ENCODE results near the gene CERS6. TPM values are rescaled to one million over a fixed set of nuclear protein-coding genes. Genes with fewer than 3 reads are reported as not detected.

CERS6 gene
- total and polyA plus RNA-seq, 2 experiments from 2014 or later = 7.4 to 35.0 TPM

DNA sequence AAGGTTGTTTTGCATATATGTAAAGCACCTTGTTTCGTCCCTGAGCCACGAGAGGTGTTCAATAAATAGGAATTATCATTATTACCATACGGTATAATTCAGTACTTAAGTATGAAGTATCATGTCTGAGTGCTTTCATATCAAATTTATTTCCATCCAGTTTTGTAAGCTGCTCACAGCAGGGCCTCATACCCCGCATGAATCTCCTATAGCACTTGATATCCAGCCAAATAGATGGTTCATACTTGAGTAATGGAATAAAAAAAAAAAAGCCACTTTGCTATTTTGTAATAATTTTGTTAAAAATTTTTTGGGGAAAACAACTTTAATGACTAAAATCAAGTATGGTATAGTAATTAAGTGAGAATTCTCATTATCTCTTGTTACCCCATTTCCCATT, 185.6 kb downstream of the CERS6 start:
- H3K4me3 Mint-ChIP-seq = no peak overlapping the region
- Histone ChIP-seq H3K79me2 (replicated peaks; ENCODE audit: insufficient read depth) (peaks cover 42% of the 10 kb centered on the region), H3K4me3 (no peak overlapping the region), H3F3A (replicated peaks; ENCODE audit: low read depth) (no peaks in the 10 kb centered on the region), H3K27me3 (ENCODE audit: insufficient read depth) (no peaks in the 10 kb centered on the region), H3K27ac (ENCODE audit: low read depth) (no peak overlapping the region), H4K20me1 (replicated peaks; ENCODE audit: insufficient read depth) (no peaks in the 10 kb centered on the region; the same call in 1 of the 2 replicates), H2AFZ (no peak overlapping the region), H3K4me2 (no peak overlapping the region), H3K36me3 (ENCODE audit: insufficient read depth) (no peaks in the 10 kb centered on the region), H3K4me1 (ENCODE audit: insufficient read depth) (peaks cover 35% of the 10 kb centered on the region), H3K9me2 (ENCODE audit: insufficient read depth) (no peaks in the 10 kb centered on the region)
- no peak overlapping the region for H3K27ac Mint-ChIP-seq
- peaks cover 29% of the 10 kb centered on the region for H3K4me1 Mint-ChIP-seq
- no peaks in the 10 kb centered on the region; the same call in 2 of the 3 replicates for H3K36me3 Mint-ChIP-seq (ENCODE audit: low read depth)
- TF ChIP-seq EZH2 (IDR thresholded peaks at IDR 0.05; ENCODE audit: low read depth, unreplicated experiment) = no peak
- no peak for TF ChIP-seq ZNF331 (CRISPR knock-in tag; IDR thresholded peaks at IDR 0.05; ENCODE audit: low read depth)
- TF ChIP-seq POLR2AphosphoS5 (IDR thresholded peaks at IDR 0.05; ENCODE audit: low read depth) = no peak
- TF ChIP-seq JUNB (IDR thresholded peaks at IDR 0.05; ENCODE audit: unreplicated experiment) = no peak
- no peak for TF ChIP-seq EZH2phosphoT487 (IDR thresholded peaks at IDR 0.05; ENCODE audit: unreplicated experiment)
- TF ChIP-seq, protein P1, sequence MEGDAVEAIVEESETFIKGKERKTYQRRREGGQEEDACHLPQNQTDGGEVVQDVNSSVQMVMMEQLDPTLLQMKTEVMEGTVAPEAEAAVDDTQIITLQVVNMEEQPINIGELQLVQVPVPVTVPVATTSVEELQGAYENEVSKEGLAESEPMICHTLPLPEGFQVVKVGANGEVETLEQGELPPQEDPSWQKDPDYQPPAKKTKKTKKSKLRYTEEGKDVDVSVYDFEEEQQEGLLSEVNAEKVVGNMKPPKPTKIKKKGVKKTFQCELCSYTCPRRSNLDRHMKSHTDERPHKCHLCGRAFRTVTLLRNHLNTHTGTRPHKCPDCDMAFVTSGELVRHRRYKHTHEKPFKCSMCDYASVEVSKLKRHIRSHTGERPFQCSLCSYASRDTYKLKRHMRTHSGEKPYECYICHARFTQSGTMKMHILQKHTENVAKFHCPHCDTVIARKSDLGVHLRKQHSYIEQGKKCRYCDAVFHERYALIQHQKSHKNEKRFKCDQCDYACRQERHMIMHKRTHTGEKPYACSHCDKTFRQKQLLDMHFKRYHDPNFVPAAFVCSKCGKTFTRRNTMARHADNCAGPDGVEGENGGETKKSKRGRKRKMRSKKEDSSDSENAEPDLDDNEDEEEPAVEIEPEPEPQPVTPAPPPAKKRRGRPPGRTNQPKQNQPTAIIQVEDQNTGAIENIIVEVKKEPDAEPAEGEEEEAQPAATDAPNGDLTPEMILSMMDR (conservative IDR thresholded peaks at IDR 0.05; ENCODE audit: low read depth in 2 of 2) = no peak
- TF ChIP-seq ZNF114 (CRISPR knock-in tag; IDR thresholded peaks at IDR 0.05) = no peak
- no peak for TF ChIP-seq CREB1 (CRISPR knock-in tag; IDR thresholded peaks at IDR 0.05; ENCODE audit: low read depth)
- no peak for TF ChIP-seq STAT1 (IDR thresholded peaks at IDR 0.05; ENCODE audit: unreplicated experiment)
- TF ChIP-seq, protein P2, sequence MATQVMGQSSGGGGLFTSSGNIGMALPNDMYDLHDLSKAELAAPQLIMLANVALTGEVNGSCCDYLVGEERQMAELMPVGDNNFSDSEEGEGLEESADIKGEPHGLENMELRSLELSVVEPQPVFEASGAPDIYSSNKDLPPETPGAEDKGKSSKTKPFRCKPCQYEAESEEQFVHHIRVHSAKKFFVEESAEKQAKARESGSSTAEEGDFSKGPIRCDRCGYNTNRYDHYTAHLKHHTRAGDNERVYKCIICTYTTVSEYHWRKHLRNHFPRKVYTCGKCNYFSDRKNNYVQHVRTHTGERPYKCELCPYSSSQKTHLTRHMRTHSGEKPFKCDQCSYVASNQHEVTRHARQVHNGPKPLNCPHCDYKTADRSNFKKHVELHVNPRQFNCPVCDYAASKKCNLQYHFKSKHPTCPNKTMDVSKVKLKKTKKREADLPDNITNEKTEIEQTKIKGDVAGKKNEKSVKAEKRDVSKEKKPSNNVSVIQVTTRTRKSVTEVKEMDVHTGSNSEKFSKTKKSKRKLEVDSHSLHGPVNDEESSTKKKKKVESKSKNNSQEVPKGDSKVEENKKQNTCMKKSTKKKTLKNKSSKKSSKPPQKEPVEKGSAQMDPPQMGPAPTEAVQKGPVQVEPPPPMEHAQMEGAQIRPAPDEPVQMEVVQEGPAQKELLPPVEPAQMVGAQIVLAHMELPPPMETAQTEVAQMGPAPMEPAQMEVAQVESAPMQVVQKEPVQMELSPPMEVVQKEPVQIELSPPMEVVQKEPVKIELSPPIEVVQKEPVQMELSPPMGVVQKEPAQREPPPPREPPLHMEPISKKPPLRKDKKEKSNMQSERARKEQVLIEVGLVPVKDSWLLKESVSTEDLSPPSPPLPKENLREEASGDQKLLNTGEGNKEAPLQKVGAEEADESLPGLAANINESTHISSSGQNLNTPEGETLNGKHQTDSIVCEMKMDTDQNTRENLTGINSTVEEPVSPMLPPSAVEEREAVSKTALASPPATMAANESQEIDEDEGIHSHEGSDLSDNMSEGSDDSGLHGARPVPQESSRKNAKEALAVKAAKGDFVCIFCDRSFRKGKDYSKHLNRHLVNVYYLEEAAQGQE (IDR thresholded peaks at IDR 0.05; ENCODE audit: unreplicated experiment) = no peak
- H3K9me3 Mint-ChIP-seq = peaks cover 4% of the 10 kb centered on the region; the same call in 1 of the 3 replicates
- DNase-seq (ENCODE audit: low spot score) (no peak), ATAC-seq (no peak)
- no peaks in the 10 kb centered on the region for H3K27me3 Mint-ChIP-seq (ENCODE audit: insufficient read depth, low read depth, poor library complexity)

DNA sequence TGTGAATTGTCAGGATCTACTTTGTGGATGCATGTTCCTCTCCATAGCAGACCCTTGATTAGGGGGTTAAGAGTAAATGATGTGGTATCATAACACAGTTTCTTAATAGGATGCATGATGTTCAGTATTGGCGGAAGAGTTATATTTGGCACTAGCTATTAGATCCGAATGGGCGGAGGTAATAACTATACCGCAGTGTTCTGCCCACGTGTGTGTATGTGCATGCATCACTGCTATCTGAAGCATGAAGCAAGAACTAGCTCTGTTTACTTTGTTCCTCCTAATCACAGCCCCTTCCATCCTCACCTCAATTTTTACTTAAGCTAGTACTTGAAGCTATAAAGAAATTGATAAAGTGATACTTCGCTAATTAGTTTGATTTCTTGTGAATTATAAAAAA, 186.8 kb downstream of the CERS6 start:
- Histone ChIP-seq H3K4me3 (no peak overlapping the region), H3K27me3 (ENCODE audit: insufficient read depth) (no peaks in the 10 kb centered on the region), H3K9me2 (ENCODE audit: insufficient read depth) (no peaks in the 10 kb centered on the region), H3K27ac (ENCODE audit: low read depth) (no peak overlapping the region), H3K4me2 (no peak overlapping the region), H3K4me1 (ENCODE audit: insufficient read depth) (peaks cover 40% of the 10 kb centered on the region), H3F3A (replicated peaks; ENCODE audit: low read depth) (no peaks in the 10 kb centered on the region), H3K79me2 (replicated peaks; ENCODE audit: insufficient read depth) (peaks cover 54% of the 10 kb centered on the region), H4K20me1 (replicated peaks; ENCODE audit: insufficient read depth) (no peaks in the 10 kb centered on the region), H3K36me3 (ENCODE audit: insufficient read depth) (no peaks in the 10 kb centered on the region), H2AFZ (no peak overlapping the region)
- no peaks in the 10 kb centered on the region; the same call in 2 of the 3 replicates for H3K36me3 Mint-ChIP-seq (ENCODE audit: low read depth)
- H3K4me3 Mint-ChIP-seq = no peak overlapping the region
- no peaks in the 10 kb centered on the region for H3K27me3 Mint-ChIP-seq (ENCODE audit: insufficient read depth, low read depth, poor library complexity)
- peaks cover 27% of the 10 kb centered on the region for H3K4me1 Mint-ChIP-seq
- H3K9me3 Mint-ChIP-seq = peaks cover 4% of the 10 kb centered on the region; the same call in 1 of the 3 replicates
- ATAC-seq = no peak
- TF ChIP-seq EZH2phosphoT487 (IDR thresholded peaks at IDR 0.05; ENCODE audit: unreplicated experiment) = no peak
- DNase-seq (ENCODE audit: low spot score) = no peak
- H3K27ac Mint-ChIP-seq = no peak overlapping the region
